ENCODE measurements around the gene AGMO. TPM values are rescaled to one million over a fixed set of nuclear protein-coding genes. Genes with fewer than 3 reads are reported as not detected.

Gene AGMO
- total and polyA plus RNA-seq, 2 of the 8 experiments (the other 6 are each of a cell fraction or from before 2014, with no cell fraction given), result 0.22 to 0.45 TPM

- TF ChIP-seq CHD7 (IDR thresholded peaks at IDR 0.05; ENCODE audit: insufficient replicate concordance, low read length), result no peak
- TF ChIP-seq JUND (IDR thresholded peaks at IDR 0.05; ENCODE audit: low read length), result no peak
- no peak for TF ChIP-seq CEBPB (IDR thresholded peaks at IDR 0.05; ENCODE audit: low read depth, low read length)
- TF ChIP-seq RXRA (IDR thresholded peaks at IDR 0.05; ENCODE audit: insufficient read depth, low read depth, low read length), result no peak
- no peak for TF ChIP-seq TCF12 (IDR thresholded peaks at IDR 0.05; ENCODE audit: low read depth, low read length)
- TF ChIP-seq SRF (IDR thresholded peaks at IDR 0.05; ENCODE audit: low read depth, low read length), result no peak
- TF ChIP-seq SIRT6 (IDR thresholded peaks at IDR 0.05; ENCODE audit: low read length), result no peak
- no peak for TF ChIP-seq MAFK (IDR thresholded peaks at IDR 0.05; ENCODE audit: low read depth, low read length)
- TF ChIP-seq YY1 (IDR thresholded peaks at IDR 0.05; ENCODE audit: low read depth, low read length), result no peak
- TF ChIP-seq SIX5 (IDR thresholded peaks at IDR 0.05; ENCODE audit: low read depth, low read length), result no peak
- no peak for TF ChIP-seq SUZ12 (IDR thresholded peaks at IDR 0.05; ENCODE audit: low read length)
- TF ChIP-seq ATF2 (IDR thresholded peaks at IDR 0.05; ENCODE audit: low read length), result no peak
Measured at GRCh38 chr7:15389073-15389472, 172.7 kb downstream of the AGMO start (continued).
